ENCODE measurements around the gene CDC42SE2. TPM values are rescaled to one million over a fixed set of nuclear protein-coding genes. Genes with fewer than 3 reads are reported as not detected.

CDC42SE2 gene
- total and polyA plus RNA-seq, 2 experiments from 2014 or later, result 24.2 to 36.2 TPM

DNA sequence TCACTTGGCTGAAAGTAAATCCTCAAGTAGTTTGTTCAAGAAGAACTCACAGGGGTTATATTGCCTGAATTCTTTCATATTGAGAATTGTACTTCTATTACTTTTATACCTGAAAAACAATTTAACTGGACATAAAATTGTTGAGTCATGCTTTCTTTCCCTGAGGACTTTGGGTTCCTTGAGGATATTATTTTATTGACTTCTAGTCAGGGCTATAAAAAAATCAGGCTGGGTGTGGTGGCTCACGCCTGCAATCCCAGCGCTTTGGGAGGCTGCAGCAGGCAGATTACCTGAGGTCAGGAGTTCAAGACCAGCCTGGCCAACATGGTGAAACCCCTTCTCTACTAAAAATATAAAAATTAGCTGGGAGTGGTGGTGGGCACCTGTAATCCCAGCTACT lies 17.9 kb upstream of the CDC42SE2 start (continued):
- TF ChIP-seq, protein P1, sequence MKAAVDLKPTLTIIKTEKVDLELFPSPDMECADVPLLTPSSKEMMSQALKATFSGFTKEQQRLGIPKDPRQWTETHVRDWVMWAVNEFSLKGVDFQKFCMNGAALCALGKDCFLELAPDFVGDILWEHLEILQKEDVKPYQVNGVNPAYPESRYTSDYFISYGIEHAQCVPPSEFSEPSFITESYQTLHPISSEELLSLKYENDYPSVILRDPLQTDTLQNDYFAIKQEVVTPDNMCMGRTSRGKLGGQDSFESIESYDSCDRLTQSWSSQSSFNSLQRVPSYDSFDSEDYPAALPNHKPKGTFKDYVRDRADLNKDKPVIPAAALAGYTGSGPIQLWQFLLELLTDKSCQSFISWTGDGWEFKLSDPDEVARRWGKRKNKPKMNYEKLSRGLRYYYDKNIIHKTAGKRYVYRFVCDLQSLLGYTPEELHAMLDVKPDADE (IDR thresholded peaks at IDR 0.05), result no peak
- TF ChIP-seq ZNF331 (CRISPR knock-in tag; IDR thresholded peaks at IDR 0.05; ENCODE audit: low read depth), result no peak

DNA sequence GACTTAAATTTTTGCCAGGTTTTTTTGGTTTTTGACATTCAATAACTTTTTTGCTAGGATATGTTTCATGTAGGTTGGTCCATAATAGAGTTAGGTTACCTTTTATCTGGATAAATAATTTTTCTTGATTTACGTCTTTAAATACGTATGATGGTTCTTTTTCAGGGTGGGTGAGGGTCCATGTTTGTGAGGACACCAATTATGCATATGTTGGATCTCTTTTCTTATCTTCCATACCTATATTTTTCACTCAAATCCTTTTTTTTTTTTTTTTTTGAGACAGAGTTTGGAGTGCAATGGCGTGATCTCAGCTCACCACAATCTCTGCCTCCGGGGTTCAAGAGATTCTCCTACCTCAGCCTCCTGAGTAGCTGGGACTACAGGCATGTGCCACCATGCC lies 17.3 kb upstream of the CDC42SE2 start:
- Histone ChIP-seq H3K79me2 (replicated peaks; ENCODE audit: insufficient read depth) (no peaks in the 10 kb centered on the region), H3K4me2 (no peak overlapping the region), H4K20me1 (replicated peaks; ENCODE audit: insufficient read depth) (no peaks in the 10 kb centered on the region; the same call in 1 of the 2 replicates), H3K4me3 (no peak overlapping the region), H3F3A (replicated peaks; ENCODE audit: low read depth) (no peaks in the 10 kb centered on the region), H2AFZ (no peak overlapping the region), H3K27ac (ENCODE audit: low read depth) (no peak overlapping the region), H3K9me2 (ENCODE audit: insufficient read depth) (0 out of 2 replicates have a peak, but pooled peaks cover 4% of the 10 kb centered on the region), H3K27me3 (ENCODE audit: insufficient read depth) (no peaks in the 10 kb centered on the region), H3K36me3 (ENCODE audit: insufficient read depth) (no peaks in the 10 kb centered on the region), H3K4me1 (ENCODE audit: insufficient read depth) (no peaks in the 10 kb centered on the region)
- Mint-ChIP-seq H3K9me3 (peaks cover 12% of the 10 kb centered on the region; the same call in 2 of the 3 replicates), H3K4me1 (no peaks in the 10 kb centered on the region), H3K36me3 (ENCODE audit: low read depth) (no peaks in the 10 kb centered on the region; the same call in 2 of the 3 replicates), H3K4me3 (no peak overlapping the region), H3K27ac (no peak overlapping the region), H3K27me3 (ENCODE audit: insufficient read depth, low read depth, poor library complexity) (no peaks in the 10 kb centered on the region)
- ATAC-seq, result no peak
- no peak for DNase-seq (ENCODE audit: low spot score)
- TF ChIP-seq EZH2 (IDR thresholded peaks at IDR 0.05; ENCODE audit: low read depth, unreplicated experiment) (no peak), ZNF114 (CRISPR knock-in tag; IDR thresholded peaks at IDR 0.05) (no peak), CREB1 (CRISPR knock-in tag; IDR thresholded peaks at IDR 0.05; ENCODE audit: low read depth) (no peak), ZNF462 (CRISPR knock-in tag; IDR thresholded peaks at IDR 0.05) (no peak), NANOG (IDR thresholded peaks at IDR 0.05; ENCODE audit: borderline replicate concordance) (no peak), EZH2phosphoT487 (IDR thresholded peaks at IDR 0.05; ENCODE audit: unreplicated experiment) (no peak), CTCF (conservative IDR thresholded peaks at IDR 0.05; ENCODE audit: low read depth in 2 of 2) (no peak), STAT1 (IDR thresholded peaks at IDR 0.05; ENCODE audit: unreplicated experiment) (no peak), ZNF331 (CRISPR knock-in tag; IDR thresholded peaks at IDR 0.05; ENCODE audit: low read depth) (no peak), POLR2AphosphoS5 (IDR thresholded peaks at IDR 0.05; ENCODE audit: low read depth) (no peak), JUNB (IDR thresholded peaks at IDR 0.05; ENCODE audit: unreplicated experiment) (no peak)
- TF ChIP-seq, protein P1 (IDR thresholded peaks at IDR 0.05), result no peak
